Myometrial cell (primary cell): ENCODE measurements around the gene POU5F1. TPM values are rescaled to one million over a fixed set of nuclear protein-coding genes. Genes with fewer than 3 reads are reported as not detected.

Experiments
- total RNA-seq: library from RNA; depleted of rRNA; stranded (reverse); fragments of >200 nt; gene quantifications from 2 replicates; pipeline ENCODE4 v1.2.3, GENCODE V29; 2015

POU5F1 gene
- total RNA-seq: not detected in 2 replicates

GRCh38 chr6:31170600-31170881 lies at the start of gene POU5F1:
Gene POU5F1, minus strand, starts transcription at chr6:31170682. Its CDS starts 62 bp downstream, at chr6:31170620.

DNA sequence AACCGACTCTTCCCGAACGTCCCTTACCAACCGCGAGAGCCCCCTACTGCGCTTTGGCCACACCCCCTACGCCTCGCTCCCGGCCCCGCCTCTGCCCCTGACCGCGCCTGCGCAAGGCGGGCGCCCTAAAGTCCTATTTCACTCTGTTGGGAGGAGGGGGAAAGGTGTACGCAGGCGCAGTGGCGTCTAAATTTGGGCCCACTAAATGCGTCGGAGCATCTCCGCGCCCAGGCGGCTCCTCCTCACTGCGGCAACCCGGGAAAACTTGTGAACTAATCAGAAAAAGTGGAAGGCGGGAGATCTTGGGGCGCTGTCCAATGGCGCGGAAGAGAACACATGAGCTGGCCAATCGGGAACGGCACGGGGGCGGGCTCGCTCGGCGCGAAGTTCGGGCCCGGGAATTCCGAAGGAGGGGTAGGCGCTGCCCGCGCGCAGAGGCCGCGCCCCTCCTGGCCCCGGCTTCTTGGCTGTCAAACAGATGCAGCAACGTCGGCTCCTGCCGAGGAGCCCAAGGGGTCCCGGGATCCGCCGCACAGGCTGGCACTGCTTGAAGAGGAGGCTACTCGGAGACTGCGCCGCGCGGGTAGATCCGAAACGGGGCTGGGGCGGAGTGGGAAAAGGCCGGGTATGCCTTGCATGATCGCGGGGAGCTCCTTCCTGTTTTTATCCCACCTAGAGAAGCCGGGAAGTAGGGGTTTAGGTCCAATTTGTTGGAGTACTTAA lies 12.2 kb downstream of the POU5F1 start, which contains the start of gene TCF19:
Gene TCF19 (plus strand): TSS at position 450 of the 723 bp plus-strand sequence. CDS start 881 bp downstream, outside the sequence.

GRCh38 chr6:31157513-31158139 lies 12.9 kb downstream of the POU5F1 start, which contains the start of gene CCHCR1:
Gene CCHCR1, minus strand, starts transcription at chr6:31157802. Its CDS starts 202 bp downstream, at chr6:31157600.

DNA sequence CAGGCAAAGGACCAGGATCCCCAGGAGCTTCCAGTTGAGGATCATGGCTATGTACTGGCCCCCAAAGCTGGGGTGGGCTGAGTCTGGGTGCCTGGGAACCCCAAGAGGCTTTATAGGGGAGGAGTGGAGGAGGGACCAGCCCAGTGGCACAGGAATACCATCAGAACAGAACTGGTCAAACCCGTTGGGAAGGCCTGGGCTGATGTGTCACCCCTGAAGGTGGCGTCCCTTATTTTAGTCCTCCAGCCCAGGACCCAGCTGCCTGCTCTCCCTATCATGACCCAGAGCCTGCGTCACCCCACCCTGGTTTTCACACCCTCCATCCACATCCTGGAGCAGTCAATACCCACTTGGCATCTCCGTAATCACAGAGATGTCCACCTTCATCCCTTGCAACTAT lies 31.5 kb downstream of the POU5F1 start, which contains the start of gene PSORS1C2:
Gene PSORS1C2 (minus strand): TSS at position 85 of the 400 bp plus-strand sequence. CDS start 40 bp downstream, at position 45.

DNA sequence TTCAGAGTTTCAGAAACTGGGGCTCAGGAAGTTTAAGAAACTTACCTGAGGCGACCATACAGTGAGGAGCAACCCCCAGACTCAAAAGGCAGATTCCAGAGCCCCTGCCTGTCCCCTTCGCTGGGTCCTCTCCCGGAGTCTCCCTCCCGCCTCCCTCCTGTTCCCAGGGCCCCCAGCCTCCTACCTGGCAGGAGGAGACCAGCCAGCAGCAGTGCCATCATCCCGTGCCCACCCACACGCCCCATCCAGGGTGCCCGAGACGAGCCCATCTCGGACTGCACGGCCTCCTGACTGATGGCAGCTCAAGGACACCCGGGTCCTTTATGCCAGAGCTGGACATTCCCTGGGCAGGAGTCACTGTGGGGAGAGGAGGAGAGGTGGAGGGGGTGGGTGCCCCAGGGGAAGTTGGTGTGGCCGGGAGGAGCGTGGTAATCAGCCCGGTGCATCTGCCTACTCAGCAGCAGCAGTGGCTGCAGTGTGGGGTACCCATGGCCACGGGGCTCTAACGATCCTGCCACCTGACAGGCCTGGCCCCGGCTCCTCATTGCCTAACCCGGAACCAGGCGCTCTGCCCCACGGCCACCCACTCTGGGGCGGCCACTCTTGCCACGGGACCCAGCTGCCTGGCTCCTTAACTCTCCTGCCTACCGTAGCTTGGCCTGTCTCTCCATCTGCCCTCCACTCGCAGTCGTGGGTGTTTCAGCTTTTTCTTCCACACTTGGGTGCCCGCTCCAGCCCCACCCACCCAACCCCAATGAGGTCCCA lies 50.1 kb downstream of the POU5F1 start, which contains the start of gene CDSN:
Gene CDSN (minus strand): TSS at position 296 of the 765 bp plus-strand sequence. CDS start 27 bp downstream, at position 269.

GRCh38 chr6:31114541-31114878 lies 56.0 kb downstream of the POU5F1 start, which contains the start of gene PSORS1C1:
Gene PSORS1C1, plus strand, starts transcription at chr6:31114800. Its CDS starts 14,833 bp downstream, at chr6:31129633.

Other genes starting within 250 kb of the POU5F1 start
- gene SFTA2, start 238.5 kb downstream of the POU5F1 start, total RNA-seq: not detected in 2 replicates
- not detected in 2 replicates for gene MUCL3, start 229.7 kb downstream of the POU5F1 start, total RNA-seq
- gene MUC21, start 187.0 kb downstream of the POU5F1 start, total RNA-seq: not detected in 2 replicates
- not detected in 2 replicates for gene MUC22, start 160.2 kb downstream of the POU5F1 start, total RNA-seq
- gene C6orf15, start 58.1 kb downstream of the POU5F1 start, total RNA-seq: not detected in 2 replicates
- 0.18 TPM in 1 of 2 replicates, not detected in the other for gene PSORS1C1, start 55.9 kb downstream of the POU5F1 start, total RNA-seq
- not detected in 2 replicates for gene CDSN, start 50.2 kb downstream of the POU5F1 start, total RNA-seq
- not detected in 2 replicates for gene PSORS1C2, start 31.6 kb downstream of the POU5F1 start, total RNA-seq
- gene CCHCR1, start 12.9 kb downstream of the POU5F1 start, total RNA-seq: 23.4 and 32.3 TPM in 2 replicates
- gene TCF19, start 12.1 kb downstream of the POU5F1 start, total RNA-seq: 30.6 and 34.0 TPM in 2 replicates
- gene HLA-C, start 101.4 kb upstream of the POU5F1 start, total RNA-seq: 479 and 546 TPM in 2 replicates
- gene HLA-B, start 186.5 kb upstream of the POU5F1 start, total RNA-seq: 276 and 296 TPM in 2 replicates
- gene MICA, start 232.9 kb upstream of the POU5F1 start, total RNA-seq: 104 and 132 TPM in 2 replicates